ENCODE data around the gene KBTBD13.
"Not testable (repeated sequence)": the region's sequence is repeated elsewhere in the genome, so short reads cannot be mapped to it uniquely, and the experiment has no call there.

Gene KBTBD13

DNA sequence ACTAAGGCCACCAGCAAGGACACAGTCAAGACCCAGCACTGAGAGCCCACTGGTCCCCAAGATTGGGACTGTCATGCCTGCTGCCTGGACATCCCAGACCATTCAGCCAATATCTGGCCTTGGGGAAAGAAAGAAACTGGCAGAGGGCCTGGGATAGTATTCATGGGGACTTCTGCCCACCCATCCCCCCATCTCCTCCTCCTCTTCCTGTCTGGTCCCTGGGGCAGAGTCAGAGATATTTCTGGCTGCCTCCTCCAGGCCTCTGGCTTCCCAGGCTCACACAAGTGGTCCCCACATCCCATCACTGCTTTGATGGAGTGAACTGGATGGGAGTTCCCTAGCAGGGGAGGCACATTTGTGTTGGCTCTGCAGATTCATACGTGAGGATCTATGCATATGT lies 4.5 kb upstream of the KBTBD13 start:
- DNase-seq, result no peak

DNA sequence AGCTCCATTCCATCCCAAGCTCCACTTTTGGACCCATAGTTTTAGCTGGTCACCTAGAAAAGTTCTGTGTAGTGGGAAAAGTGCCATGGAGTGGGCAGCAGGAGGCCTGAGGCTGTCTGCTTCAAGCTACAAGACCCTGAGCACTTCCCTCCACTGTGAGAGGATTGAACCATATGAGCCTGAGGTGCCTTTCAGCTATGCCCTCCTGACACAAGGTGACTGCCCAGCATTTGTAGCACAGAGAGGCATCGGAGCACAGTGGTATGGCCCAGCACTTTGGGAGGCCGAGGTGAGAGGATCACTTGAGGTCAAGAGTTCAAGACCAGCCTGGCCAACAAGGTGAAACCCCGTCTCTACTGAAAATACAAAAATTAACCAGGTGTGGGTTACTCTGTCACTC lies 3.9 kb upstream of the KBTBD13 start:
- no peak for DNase-seq

DNA sequence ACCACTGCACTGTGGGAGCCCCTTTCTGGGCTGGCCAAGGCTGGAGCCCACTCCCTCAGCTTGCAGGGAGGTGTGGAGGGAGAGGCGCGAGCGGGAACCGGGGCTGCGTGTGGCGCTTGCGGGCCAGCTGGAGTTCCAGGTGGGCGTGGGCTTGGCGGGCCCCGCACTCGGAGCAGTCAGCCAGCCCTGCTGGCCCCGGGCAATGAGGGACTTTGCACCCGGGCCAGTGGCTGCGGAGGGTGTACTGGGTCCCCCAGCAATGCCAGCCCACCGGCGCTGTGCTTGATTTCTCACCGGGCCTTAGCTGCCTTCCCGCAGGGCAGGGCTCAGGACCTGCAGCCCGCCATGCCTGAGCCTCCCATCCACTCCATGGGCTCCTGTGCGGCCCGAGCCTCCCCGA lies 1.6 kb upstream of the KBTBD13 start:
- not testable (repeated sequence) for DNase-seq

DNA sequence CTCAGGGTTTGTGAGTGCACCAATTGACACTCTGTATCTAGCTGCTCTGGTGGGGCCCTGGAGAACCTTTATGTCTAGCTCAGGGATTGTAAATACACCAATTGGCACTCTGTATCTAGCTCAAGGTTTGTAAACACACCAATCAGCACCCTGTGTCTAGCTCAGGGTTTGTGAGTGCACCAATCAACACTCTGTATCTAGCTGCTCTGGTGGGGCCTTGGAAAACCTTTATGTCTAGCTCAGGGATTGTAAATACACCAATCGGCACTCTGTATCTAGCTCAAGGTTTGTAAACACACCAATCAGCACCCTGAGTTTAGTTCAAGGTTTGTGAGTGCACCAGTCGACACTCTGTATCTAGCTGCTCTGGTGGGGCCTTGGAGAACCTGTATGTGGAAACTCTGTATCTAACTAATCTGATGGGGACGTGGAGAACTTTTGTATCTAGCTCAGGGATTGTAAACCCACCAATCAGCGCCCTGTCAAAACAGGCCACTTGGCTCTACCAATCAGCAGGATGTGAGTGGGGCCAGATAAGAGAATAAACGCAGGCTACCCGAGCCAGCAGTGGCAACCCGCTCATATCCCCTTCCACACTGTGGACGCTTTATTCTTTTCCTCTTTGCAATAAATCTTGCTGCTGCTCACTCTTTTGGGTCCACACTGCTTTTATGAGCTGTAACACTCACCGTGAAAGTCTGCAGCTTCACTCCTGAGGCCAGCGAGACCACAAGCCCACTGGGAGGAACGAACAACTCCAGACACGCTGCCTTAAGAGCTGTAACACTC lies 745 bp upstream of the KBTBD13 start:
- not testable (repeated sequence) for DNase-seq

DNA sequence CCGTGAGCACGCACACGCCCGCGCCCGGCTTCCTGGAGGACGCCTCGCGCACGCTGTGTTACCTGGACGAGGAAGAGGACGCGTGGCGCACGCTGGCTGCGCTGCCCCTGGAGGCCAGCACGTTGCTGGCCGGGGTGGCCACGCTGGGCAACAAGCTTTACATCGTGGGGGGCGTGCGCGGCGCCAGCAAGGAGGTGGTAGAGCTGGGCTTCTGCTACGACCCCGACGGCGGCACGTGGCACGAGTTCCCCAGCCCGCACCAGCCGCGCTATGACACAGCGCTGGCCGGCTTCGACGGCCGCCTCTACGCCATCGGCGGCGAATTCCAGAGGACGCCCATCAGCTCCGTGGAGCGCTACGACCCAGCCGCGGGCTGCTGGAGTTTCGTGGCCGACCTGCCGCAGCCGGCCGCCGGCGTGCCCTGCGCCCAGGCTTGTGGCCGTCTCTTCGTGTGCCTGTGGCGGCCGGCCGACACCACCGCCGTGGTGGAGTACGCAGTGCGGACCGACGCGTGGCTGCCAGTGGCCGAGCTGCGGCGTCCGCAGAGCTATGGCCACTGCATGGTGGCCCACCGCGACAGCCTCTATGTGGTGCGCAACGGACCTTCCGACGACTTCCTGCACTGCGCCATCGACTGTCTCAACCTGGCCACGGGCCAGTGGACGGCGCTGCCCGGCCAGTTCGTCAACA lies 890 bp downstream of the KBTBD13 start:
- DNase-seq, result no peak

DNA sequence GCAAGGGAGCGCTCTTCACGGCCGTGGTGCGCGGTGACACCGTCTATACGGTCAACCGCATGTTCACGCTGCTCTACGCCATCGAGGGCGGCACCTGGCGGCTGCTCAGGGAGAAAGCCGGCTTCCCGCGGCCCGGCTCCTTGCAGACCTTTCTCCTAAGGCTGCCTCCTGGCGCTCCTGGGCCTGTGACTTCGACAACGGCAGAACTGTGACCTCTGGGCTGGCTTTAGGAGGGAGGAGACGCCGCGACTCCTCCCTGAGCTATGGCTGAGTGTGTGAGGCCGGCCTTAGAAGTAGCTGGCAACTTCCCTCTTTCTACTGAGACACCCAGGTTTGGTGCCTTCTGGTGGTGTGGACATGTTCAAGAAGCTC lies 1.4 kb downstream of the KBTBD13 start:
- DNase-seq, result no peak

DNA sequence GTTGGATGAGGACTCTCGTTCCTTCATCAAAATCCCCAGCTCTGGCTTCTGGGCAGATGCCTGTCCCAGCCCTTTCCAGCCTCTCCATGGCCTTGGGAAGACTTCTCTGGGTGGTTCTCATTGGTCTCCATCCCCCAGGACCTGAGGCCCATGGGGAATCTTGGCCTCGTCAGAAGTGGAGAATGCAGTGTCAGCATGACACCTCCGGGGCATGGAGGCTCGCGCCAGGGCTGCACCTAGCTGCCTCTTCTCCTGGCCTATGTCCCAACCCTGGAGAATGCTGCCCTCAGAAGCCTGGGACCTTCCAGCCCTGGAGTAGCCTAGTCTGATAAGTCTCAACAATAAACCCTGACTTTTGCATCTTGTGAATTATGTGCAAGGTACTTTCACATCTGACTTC lies 3.0 kb downstream of the KBTBD13 start:
- no peak for DNase-seq

DNA sequence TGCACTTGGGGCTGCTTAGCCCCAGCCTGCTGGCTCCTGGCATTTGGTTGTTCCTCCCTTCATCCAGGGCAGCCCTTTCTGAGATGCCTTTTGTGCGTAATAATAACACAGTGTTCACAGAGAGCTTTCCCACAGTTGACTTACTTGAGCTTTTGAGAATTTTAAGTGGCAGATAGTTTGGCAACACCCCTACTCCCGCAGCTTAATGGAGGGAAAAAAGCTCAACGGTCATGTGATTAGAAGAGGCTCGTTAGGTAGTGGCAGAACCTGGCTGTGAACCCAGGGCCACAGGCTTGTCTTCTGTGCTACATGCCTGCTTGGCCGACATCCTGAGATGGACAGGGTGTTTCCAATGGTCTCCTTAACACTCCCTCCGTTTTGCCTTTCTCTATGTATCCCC lies 4.7 kb downstream of the KBTBD13 start:
- no peak for DNase-seq

DNA sequence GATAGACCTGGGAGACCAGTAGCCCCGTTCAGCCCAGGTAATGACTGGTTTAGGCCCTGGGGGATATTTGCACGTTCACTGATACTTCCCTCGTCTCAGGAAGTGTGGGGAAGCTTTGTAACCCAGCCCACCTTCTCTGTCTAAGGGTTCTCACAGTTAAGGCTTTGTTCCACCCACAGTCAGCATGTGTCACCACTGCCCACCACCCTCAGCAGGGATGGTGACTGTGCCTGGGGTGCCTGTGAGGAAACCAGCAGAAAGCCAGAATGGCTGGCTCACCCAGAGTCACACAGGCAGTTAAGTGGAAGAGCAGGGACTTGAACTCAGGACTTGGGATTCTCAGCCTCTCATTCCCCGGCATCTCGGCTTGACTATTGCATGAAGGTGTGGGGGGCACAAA lies 5.2 kb downstream of the KBTBD13 start:
- DNase-seq, result no peak

DNA sequence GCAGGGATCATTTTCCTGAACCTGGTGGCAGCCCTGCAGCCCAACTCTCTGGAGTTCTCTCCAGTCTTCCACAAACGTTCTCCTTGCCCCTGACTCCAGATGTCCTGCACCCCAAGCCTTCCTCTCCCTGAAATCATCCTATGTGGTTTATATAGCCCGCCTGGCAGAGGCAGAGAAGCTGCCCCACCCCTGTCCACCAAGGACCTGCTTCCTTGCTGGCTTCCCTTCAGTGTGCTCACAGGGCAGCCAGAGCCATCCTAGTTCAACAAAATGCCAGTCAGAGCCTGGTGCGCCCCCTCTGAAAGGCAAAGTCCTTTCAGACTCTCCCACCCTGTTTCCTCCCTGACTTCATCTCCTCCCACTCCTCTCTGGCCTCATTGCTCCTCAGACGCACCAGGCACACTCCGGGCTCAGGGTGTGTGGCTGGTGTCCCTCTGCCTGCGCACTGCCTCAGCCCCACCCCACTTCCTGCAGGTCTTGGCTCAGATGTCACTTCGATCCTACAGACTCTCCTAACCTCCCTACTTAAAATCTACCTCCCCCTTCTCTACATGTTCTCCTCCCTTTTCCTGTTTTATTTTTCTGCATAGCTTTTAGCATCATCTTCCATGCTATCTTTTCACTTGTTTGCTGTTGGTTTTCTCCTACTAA lies 5.9 kb downstream of the KBTBD13 start:
- DNase-seq, result no peak

DNA sequence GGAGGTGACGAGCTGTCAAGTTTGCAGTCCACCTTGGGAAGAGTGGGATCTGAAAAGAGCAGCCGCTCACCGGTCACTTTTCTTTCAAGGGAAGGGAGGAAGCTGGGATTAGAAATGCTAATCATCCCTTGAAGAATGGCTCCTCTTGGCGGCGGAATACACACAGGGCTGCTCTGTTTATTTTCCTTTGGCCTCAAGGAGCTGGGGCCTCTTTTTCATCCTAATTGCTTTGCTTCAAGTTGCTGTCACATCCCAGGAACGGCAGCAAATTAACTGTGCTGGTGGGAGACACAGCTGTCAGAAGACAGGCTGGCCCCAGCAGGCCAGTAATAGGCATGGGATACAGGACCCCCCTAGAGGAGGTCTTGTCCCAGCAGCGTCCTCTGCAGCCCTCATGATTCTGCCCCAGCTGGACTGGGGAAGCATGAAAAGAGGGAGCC lies 6.7 kb downstream of the KBTBD13 start:
- DNase-seq, result no peak

DNA sequence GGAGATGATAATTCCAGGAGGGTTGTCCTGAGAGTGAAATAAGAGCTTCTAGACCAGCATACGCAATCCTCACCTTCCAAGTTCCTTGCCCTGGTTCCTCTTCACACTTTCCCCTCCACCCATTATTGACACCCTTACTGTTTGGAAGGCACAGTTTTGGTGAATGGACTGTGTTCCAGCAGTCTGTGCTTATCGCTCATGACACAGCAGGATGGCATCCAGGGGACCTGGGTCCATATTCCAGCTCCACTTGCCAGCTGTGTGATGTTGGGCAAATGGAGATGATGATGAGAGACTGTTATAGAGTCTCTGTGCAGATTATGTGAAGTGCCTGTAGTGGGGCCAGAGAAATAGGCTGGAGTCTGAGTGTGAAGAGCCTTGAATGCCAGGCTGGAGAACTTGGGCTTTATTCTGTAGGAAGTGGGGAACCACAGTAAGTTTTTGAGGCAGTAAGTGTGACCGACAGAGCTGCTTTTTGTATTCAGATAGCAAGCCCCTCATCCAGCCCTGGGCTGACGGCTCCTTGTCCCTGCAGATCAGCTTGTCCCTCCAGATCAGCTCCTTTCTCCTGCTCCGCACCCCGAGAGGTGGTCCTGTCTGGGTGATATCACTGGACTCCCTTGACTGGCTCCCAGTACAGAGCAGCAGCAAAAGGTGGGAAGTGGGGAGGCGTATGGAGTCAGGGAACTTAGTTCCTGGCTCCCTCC lies 8.1 kb downstream of the KBTBD13 start:
- no peak for DNase-seq

DNA sequence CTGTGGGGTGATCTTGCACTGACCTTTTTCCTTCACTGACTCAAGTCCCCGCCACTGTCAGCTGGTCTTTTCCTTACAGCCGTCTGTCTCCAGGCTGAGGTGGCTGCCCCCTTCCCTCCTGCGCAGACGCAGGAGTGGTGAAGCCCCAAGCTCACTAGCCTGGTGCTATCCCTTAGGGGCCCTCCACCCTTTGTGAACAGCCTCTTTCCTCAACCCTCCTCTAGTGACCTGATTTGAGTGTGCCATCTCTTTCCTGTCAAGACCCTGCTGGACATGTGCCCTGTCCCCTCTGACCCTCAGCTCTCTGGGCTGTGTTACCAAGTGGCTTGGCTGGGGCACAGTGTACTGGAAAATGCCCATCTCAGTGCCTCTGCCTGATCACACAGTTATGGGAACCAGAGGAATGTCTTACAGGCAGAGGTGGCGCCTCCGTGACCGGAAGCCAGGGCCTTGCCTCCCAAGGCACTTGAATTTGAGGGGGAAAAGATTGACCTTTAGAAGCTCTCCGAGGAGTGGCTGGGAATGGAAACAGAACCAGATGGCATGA lies 8.7 kb downstream of the KBTBD13 start:
- DNase-seq, result no peak

DNA sequence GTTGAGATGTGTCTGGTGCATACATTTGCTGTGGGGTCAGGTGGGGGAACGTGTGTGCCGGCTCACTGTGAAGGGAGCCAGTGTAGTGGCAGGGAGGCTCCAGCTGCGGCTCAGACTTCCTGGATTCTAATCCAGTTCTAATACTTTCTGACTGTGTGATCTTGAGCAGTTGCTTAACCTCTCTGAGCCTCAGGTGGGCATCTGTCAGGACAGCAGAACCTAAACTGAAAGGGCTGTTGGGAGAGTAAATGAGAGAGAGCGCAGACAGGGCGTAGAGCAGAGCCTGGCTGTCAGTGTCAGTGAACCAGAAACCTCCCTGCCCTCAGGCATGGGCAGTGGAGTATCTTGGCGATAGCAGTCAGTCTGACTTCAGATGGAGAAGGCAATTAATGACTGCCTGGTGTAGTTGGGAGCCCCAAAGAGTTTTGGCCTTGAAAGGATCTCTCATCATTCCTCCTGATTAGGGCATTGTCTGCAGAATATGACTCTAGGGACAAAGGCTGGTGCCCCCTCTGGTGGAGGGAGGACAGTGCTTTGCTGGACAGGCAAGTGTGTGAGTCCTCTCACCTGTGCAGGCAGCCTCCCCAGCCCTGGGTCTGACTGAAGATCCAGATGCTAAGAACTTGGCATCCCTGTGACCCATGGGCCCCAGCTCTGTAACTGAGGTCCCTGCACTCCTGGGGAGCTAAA lies 9.6 kb downstream of the KBTBD13 start:
- peak; percentile 26 for DNase-seq

DNA sequence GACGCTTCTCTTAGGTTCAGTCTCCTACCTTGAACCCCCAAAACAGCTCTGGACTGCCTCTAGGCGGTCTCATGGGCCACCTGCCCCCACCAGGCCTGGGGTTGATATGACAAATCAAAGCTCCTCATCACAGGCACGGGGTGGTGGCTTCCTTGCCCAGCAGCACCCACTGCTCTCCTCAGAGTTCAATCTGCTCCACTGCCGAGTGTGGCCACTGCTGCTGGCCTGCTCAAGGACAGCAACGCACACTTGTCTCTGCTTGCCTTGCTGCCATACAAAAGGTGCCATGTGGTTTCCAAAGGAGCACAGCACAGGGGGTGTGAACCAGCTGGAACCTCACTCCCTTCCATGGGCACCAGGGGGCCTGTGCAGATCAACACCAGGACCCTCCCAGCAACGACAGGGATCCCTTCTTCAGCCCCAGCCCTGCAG lies 10.2 kb downstream of the KBTBD13 start:
- DNase-seq, result no peak

DNA sequence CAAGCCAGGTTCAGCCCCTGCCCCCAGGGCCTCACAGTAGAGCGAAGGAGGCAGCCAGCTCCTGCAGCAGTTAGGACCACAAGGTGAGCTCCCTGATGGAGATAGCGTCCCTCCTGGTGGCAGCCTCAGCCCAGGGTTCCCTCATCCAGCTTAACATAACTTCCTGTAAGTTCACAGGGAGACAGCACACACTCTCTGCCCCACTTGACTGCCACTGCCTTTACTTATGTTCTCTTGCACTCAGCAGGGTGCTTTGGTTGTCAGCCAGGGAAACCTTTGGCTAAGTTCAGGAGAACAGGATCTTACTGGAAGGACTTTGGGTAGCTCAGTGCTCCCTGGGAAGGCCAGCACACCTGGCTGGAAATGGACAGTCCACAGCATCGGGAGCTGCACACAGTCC lies 10.9 kb downstream of the KBTBD13 start:
- no peak for DNase-seq

DNA sequence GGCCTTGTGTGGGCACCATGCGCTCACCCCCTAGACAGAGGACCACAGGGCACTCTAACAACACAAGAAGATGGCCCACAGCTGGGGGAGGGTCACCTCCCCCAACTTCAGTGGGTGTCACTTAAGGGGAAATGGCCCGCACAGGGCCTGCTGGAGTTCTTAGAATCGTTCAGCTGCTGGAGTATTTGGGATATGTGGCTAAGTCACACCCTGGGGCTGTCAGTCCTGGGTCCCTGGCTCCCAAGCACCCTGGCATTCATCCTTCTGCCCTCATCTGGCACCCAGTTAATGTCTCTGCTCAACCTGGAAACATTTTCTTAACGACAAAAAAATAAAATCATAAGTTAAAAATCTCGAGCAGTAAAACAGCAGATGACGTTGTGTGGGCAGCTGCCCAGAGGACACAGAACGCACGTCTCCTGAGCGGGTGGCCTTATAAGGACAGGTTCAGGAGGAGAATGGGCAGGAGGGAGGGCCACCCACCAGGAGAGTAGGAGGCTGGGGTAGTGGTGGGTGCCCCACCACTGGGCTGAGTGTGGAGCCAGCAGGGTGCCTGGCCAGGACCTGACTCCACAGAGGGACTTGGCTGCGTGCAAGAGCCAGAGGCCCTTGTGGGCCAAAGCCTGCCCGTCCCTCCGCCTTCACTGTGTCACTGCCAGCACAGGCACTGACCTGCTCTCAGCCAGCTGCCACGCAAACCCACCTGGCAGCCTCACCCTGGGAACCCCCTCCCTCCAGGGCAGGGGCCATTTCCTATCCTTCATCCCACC lies 11.5 kb downstream of the KBTBD13 start:
- DNase-seq, result no peak

DNA sequence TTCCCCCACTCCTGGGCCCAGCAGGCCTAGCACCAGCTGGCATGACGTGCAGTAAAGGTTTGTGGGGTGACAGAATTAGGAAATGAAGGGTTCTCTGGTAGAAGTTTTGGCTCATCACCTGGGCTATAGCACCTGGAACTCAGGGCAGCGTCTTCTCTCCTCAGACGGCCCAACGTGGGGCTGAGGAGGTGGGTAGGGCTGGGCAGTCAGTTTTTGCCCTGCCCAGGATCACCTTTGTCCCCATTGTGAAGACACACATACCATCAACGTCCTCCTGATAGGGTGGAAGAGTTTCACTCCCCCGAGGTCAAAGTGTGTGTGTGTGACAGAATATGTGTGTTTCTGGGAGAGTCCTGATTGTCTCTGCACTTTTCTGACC lies 12.1 kb downstream of the KBTBD13 start:
- no peak for DNase-seq

DNA sequence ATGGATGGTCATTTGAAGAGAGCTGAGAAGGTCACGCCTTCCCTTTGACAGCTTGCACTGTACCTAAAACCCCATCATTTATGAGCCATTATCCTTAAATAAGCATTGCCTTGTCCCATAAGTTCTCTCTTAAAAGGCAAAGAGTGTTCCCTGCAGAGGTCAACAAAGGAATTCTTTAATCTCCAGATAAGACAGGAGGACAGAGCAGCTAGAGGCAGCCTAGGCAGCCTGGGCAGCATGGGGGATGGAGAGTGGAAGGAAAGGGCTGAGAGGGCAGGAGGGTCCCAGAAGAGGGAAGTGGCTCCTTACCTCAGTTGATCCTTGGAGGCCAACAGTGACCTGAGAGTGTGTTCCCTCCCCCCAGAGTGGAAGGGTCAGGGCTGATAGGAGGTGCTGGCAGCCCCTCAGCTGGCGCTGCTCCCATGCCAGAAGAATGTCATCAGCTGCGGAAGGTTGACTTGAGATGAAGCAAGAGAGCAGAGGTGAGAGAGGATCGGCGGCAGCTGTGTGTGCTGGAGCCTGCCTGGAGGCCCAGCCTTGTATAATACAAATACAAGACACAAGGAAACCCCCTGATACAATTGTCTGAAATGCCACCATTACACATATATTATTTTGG lies 12.8 kb downstream of the KBTBD13 start:
- no peak for DNase-seq

DNA sequence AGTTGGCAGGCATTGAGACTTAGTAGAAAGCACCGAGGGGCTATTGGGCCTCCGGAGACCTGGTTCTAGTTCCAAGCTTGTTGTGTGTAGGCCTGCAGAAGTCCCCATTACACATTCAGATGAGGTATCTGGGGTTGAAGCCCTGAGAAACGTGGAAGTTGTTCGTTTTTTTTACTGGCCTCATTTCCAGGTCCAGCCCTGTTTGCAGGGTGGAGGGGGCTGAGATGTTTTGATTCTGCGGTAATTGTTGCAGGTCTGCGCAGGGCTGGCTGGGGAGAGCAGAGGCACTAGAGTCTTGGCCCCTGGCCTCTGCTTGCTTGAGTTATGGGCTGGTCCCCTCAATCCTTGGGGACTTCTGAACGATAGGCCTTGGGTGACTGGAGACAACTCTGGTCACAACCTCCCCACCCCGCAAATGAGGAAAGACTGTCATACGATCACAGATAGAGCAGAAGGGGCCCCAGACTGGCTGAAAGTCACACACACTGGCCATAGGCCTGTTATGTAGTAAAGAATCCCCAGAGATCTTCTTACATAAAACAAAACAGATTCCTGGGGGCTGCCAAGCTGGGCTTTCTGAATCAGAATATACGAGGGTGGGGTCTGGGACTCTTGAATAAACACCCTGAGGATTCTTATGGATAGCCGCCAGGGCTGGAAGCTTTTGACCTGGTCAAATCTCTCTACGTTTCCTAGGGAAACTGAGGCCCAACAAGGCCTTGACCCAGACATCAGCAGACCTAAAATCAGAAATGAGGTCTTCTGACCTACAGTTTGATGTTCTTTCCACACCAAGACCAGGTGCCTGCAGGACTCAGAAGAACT lies 15.6 kb downstream of the KBTBD13 start:
- no peak for DNase-seq
